Activated T-helper 1 cell treated with anti-CD3 and anti-CD28 coated beads, Interleukin-2, amount 50 U/mL, for 16 hours (primary cell): Measurements from ENCODE around the gene OR56A5.
"Not testable (repeated sequence)": the region's sequence is repeated elsewhere in the genome, so short reads cannot be mapped to it uniquely, and the experiment has no call there.

Experiments
- DNase-seq, 2 donors: peaks; one replicate each; pipeline ENCODE4 v3.0.0-alpha.2; 2020; ENCODE audit warnings: low read depth in 1 of 2, low spot score in 1 of 2

OR56A5 gene

GRCh38 chr11:5968394-5968793 lies at the start of gene OR56A5:
TSS of gene OR56A5 (minus strand) at chr11:5968494. CDS start at chr11:5968494, 0 bp downstream.
- DNase-seq, result no peak

GRCh38 chr11:6013042-6013441 lies 44.7 kb upstream of the OR56A5 start:
- no peak for DNase-seq

- no peak for DNase-seq
Observed at GRCh38 chr11:6012035-6012668, 43.9 kb upstream of the OR56A5 start.

- DNase-seq, result no peak
Observed at GRCh38 chr11:6006846-6007245, 38.6 kb upstream of the OR56A5 start, which contains the start of gene OR56A4. TSS of gene OR56A4 (minus strand) at chr11:6006946. CDS start at chr11:6002992, 3,954 bp downstream.

- DNase-seq, result no peak
Observed at GRCh38 chr11:6006395-6006794, 38.1 kb upstream of the OR56A5 start.

GRCh38 chr11:6002202-6002699 lies 34.0 kb upstream of the OR56A5 start:
- DNase-seq, result no peak

- no peak for DNase-seq
Observed at GRCh38 chr11:5994791-5995190, 26.5 kb upstream of the OR56A5 start.

- DNase-seq, result no peak
Observed at GRCh38 chr11:5992604-5993251, 24.4 kb upstream of the OR56A5 start.

- no peak for DNase-seq
Observed at GRCh38 chr11:5992150-5992549, 23.9 kb upstream of the OR56A5 start.

- no peak for DNase-seq
Observed at GRCh38 chr11:5989203-5989602, 20.9 kb upstream of the OR56A5 start.

GRCh38 chr11:5986885-5987284 lies 18.6 kb upstream of the OR56A5 start, which contains the start of gene OR52L1:
TSS of gene OR52L1 (minus strand) at chr11:5986985. CDS start at chr11:5986930, 55 bp downstream.
- DNase-seq, result no peak

- DNase-seq, result no peak
Observed at GRCh38 chr11:5983443-5983842, 15.1 kb upstream of the OR56A5 start.

- no peak for DNase-seq
Observed at GRCh38 chr11:5973530-5973929, 5.2 kb upstream of the OR56A5 start.

GRCh38 chr11:5967708-5968107 lies 586 bp downstream of the OR56A5 start:
- no peak for DNase-seq

GRCh38 chr11:5966958-5967357 lies 1.3 kb downstream of the OR56A5 start:
- no peak for DNase-seq

GRCh38 chr11:5960704-5961320 lies 7.5 kb downstream of the OR56A5 start:
- DNase-seq, result not testable (repeated sequence)

- no peak for DNase-seq
Observed at GRCh38 chr11:5955586-5955985, 12.7 kb downstream of the OR56A5 start.

- no peak for DNase-seq
Observed at GRCh38 chr11:5941951-5942350, 26.3 kb downstream of the OR56A5 start, which contains the start of gene OR56A3. TSS of gene OR56A3 (plus strand) at chr11:5942251. CDS start at chr11:5947347, 5,096 bp downstream.

- DNase-seq, result no peak
Observed at GRCh38 chr11:5940748-5941147, 27.5 kb downstream of the OR56A5 start.

GRCh38 chr11:5938603-5938965 lies 29.7 kb downstream of the OR56A5 start:
- DNase-seq, result no peak

- no peak for DNase-seq
Observed at GRCh38 chr11:5937868-5938602, 30.3 kb downstream of the OR56A5 start.
